ENCODE data around the gene KIAA1328.

Gene KIAA1328

DNA sequence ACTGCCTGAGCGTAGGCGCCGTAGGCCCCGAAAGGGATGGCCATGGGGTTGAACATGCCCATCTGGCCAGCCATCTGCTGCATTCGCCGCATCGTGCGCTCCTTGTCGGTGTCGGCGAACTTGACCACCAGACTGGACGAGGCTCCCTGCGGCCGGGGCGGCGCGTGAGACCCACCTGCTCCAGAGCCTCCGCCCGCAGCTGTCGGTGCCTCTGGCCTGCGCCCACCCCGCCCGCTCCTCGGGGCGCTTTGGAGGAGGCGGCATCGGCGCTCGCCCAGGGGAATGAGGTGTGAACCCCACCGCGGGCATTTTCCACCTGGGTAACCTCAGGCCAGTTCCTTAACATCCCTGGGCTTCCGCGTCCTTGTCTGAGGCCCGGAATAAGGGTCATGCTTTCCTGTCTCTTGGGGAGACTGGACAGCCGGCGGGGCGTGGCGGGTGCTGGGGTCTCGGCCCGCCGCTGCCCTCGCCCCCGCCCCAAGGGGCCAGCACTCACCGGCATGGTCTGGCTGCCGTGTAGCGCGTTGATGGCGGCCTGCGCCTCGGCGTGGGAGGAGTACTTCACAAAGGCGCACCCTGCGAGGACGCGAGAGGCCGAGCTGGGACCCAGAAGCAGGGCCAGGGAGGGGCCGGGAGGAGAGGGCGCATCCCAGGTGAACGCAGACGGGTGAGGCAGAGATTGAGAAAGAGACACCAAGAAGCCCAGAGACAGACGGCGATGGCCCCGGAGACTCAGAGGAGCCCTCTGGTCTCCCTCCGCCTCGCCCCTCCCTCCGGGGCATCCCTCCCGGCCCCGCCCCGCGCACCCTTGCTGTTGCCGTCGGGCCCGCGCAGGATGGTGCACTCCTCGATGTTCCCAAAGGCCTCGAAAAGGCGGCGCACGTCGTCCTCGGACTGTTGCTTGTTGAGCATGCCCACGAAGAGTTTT lies 445.6 kb downstream of the KIAA1328 start:
- H3K9ac ChIP-seq = no peak overlapping the region
- H3K27ac ChIP-seq = no peak overlapping the region
- H3K79me2 ChIP-seq = no peaks in the 10 kb centered on the region
- no peaks in the 10 kb centered on the region for H3K4me1 ChIP-seq
- no peak overlapping the region for H3K4me3 ChIP-seq (ENCODE audit: low read depth, low read length)
- no peaks in the 10 kb centered on the region for H3K9me3 ChIP-seq (ENCODE audit: control insufficient read depth, low read length)
- no peaks in the 10 kb centered on the region for H3K36me3 ChIP-seq (ENCODE audit: control insufficient read depth, insufficient read depth, low read length)
- TF ChIP-seq, protein P1, sequence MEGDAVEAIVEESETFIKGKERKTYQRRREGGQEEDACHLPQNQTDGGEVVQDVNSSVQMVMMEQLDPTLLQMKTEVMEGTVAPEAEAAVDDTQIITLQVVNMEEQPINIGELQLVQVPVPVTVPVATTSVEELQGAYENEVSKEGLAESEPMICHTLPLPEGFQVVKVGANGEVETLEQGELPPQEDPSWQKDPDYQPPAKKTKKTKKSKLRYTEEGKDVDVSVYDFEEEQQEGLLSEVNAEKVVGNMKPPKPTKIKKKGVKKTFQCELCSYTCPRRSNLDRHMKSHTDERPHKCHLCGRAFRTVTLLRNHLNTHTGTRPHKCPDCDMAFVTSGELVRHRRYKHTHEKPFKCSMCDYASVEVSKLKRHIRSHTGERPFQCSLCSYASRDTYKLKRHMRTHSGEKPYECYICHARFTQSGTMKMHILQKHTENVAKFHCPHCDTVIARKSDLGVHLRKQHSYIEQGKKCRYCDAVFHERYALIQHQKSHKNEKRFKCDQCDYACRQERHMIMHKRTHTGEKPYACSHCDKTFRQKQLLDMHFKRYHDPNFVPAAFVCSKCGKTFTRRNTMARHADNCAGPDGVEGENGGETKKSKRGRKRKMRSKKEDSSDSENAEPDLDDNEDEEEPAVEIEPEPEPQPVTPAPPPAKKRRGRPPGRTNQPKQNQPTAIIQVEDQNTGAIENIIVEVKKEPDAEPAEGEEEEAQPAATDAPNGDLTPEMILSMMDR (IDR thresholded peaks at IDR 0.05) = no peak
- no peak overlapping the region for H3K4me2 ChIP-seq (ENCODE audit: low read length)
- no peaks in the 10 kb centered on the region for H3K27me3 ChIP-seq (ENCODE audit: control insufficient read depth, insufficient read depth, low read length)
- H2AFZ ChIP-seq = peak overlapping the region; percentile 15

DNA sequence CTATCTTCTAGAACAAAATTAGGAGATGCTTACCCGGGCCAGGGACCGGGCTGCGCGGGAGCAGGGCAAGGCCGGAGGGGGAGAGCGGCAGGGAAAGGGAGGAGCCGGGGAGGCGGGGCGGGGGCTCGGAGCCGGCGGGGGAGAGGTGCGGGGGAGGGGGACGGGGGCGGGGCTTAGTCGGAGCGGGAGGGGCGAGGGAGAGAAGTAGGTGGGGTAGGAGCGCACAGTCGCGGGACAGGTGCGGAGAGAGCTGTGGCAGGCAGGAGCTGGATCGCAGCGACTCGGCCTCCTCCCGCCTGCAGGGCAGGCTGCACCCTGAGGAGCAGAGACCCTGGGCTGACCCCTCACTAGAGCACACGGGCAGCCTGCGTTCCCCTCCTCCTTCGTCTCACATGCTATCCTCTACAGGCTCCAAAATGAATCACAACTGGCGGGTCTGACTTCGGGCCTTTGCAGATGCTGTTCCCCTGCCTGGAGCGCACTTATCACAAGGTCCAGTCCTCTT lies 446.4 kb downstream of the KIAA1328 start:
- Histone ChIP-seq H3K9me3 (ENCODE audit: control insufficient read depth, low read length) (no peaks in the 10 kb centered on the region), H3K36me3 (ENCODE audit: control insufficient read depth, insufficient read depth, low read length) (no peaks in the 10 kb centered on the region), H3K4me1 (no peaks in the 10 kb centered on the region), H3K4me3 (ENCODE audit: low read depth, low read length) (no peak overlapping the region), H3K79me2 (no peaks in the 10 kb centered on the region), H3K4me2 (ENCODE audit: low read length) (no peak overlapping the region), H3K27ac (no peak overlapping the region), H3K27me3 (ENCODE audit: control insufficient read depth, insufficient read depth, low read length) (no peaks in the 10 kb centered on the region), H2AFZ (peak overlapping the region; percentile 15), H3K9ac (no peak overlapping the region)
- TF ChIP-seq, protein P1 (IDR thresholded peaks at IDR 0.05) = no peak

DNA sequence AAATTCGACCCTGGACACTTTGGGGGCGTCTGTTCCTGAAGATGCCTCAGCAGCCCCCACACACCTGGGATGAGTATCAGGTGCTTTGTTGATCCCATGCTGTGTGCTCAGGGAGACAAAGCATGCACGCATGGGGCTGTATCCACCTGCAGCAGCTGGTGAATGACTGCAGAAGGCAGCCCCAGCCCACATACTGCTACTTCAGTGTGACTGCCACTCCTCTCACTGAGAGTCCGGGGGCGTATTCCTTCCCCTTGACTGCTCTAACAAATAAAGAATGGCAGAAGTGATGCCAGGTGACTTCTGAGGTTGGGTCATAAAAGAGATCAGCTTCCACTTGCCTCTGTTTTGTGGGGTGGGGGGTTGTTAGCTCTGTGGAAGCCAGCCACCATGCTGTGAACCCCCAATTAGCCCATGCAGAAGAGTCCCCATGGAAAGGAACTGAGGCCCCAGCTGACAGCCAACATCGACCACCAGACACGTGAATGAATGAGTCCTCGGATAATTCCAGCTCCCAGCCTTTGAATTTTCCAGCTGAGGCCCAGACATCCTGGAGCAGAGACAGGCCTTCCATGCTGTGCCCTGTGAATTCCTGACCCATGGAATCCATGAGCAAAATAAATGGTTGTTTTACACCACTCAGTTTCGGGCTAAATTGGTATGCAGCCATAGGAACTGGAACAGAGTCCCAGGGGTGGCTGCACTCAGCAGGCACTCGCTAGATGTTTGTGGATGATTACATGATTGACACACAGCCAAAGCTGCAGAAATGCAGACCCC lies 447.4 kb downstream of the KIAA1328 start:
- TF ChIP-seq, protein P1 (IDR thresholded peaks at IDR 0.05) = no peak
- H3K27me3 ChIP-seq (ENCODE audit: control insufficient read depth, insufficient read depth, low read length) = no peaks in the 10 kb centered on the region
- no peak overlapping the region for H3K4me2 ChIP-seq (ENCODE audit: low read length)
- no peaks in the 10 kb centered on the region for H3K79me2 ChIP-seq
- no peaks in the 10 kb centered on the region for H3K4me1 ChIP-seq
- H3K4me3 ChIP-seq (ENCODE audit: low read depth, low read length) = no peak overlapping the region
- no peaks in the 10 kb centered on the region for H3K36me3 ChIP-seq (ENCODE audit: control insufficient read depth, insufficient read depth, low read length)
- H3K9me3 ChIP-seq (ENCODE audit: control insufficient read depth, low read length) = no peaks in the 10 kb centered on the region
- no peak overlapping the region for H3K9ac ChIP-seq
- no peak overlapping the region for H2AFZ ChIP-seq
- H3K27ac ChIP-seq = no peak overlapping the region

DNA sequence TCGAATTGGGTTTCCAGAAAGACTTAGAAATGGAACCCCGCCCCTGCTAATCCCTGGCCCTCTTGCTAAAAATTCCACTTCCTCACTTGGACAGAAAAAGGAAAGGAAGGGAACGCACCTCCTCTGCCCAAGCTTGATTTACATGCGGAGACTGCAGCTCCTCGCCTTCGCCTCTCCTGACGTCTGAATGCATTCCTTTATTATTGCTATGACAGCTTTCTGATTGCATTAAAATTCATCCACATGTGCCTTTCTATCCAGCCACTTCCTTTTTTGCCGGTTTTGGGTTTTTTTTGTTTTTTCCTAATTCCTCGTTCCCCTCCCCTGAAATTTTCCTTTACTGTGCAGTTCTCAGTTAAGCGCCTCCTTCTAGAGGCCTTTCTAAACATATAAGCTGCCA lies 448.9 kb downstream of the KIAA1328 start:
- Histone ChIP-seq H3K9me3 (ENCODE audit: control insufficient read depth, low read length) (no peaks in the 10 kb centered on the region), H3K36me3 (ENCODE audit: control insufficient read depth, insufficient read depth, low read length) (no peaks in the 10 kb centered on the region), H2AFZ (no peak overlapping the region), H3K27ac (no peak overlapping the region), H3K4me3 (ENCODE audit: low read depth, low read length) (no peak overlapping the region), H3K4me1 (no peaks in the 10 kb centered on the region), H3K79me2 (no peaks in the 10 kb centered on the region), H3K9ac (no peak overlapping the region), H3K4me2 (ENCODE audit: low read length) (no peak overlapping the region), H3K27me3 (ENCODE audit: control insufficient read depth, insufficient read depth, low read length) (no peaks in the 10 kb centered on the region)
- TF ChIP-seq, protein P1 (IDR thresholded peaks at IDR 0.05) = no peak
